ENCODE results near the gene HES3. TPM values are rescaled to one million over a fixed set of nuclear protein-coding genes. Genes with fewer than 3 reads are reported as not detected.

Gene HES3
- polyA plus RNA-seq, 1 donor = not detected

DNA sequence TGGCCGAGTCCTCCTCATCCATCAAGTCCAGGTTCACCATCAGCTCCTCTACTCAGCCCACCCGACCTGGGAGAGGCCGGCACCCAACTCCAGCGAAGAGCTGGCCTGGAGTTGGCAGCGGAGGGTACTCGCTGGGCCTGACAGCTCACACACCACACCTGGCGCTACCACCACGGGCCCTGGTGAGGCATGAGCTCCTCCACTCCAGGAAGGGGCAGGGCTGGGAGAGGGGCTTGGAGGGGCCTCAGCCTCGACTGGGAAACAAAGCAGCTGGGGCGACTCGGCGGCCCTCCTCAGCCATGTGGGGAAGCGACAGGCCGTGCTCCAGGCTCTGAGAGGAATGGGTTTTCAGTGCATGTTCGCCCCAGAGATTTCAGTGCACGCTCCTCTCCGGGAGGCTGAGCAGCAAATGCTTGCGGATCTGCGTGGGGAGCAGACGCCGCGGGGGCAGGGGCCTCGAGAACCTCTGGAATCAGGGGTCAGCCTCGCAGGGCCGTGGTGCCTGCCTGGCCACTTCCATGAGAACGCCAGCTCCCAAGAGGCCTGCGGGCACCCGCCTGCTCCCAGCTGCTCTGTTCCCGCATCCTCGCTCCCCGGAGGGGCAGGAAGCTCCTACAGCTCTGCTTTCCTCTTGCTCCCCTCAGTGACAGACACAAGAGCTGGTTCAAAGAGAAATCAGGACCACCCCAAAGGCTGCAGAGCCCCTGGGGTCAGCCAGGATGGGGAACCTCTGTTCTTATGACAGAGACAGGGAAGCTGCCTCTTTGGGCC is 35.8 kb downstream of the HES3 start:
- DNase-seq = no peak

DNA sequence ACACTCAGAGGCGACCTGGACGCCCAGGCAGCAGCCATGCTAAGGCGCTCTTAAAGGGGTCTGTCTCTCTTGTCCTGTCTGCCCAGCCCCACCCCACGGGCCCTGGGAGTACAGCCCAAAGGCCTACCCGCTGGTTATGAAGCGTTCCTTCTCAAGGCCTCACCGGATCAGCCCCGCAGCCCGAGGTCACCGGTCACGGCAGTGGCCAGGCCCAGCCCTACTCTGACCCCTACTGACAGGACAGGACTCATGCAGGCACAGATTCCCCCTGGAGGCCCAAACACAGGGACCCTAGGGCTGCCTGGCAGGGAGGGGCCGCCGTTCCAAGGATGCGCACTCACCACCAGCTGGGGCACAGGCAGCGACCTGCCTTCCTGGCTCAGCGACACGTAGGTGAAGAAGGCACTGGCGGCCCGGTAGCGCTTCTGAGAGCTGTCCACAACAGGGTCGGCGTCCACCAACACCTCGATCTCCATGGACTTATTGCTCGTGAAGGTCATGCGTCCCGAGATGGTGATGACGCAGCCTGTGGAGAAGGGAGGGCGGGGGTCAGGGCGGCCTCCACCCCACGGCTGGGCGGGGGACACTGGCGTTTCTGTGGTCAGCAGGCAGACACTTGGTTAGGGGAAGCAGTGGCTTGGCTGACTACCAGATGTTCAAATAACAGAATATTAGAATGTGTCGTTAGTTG is 36.9 kb downstream of the HES3 start:
- DNase-seq = no peak

DNA sequence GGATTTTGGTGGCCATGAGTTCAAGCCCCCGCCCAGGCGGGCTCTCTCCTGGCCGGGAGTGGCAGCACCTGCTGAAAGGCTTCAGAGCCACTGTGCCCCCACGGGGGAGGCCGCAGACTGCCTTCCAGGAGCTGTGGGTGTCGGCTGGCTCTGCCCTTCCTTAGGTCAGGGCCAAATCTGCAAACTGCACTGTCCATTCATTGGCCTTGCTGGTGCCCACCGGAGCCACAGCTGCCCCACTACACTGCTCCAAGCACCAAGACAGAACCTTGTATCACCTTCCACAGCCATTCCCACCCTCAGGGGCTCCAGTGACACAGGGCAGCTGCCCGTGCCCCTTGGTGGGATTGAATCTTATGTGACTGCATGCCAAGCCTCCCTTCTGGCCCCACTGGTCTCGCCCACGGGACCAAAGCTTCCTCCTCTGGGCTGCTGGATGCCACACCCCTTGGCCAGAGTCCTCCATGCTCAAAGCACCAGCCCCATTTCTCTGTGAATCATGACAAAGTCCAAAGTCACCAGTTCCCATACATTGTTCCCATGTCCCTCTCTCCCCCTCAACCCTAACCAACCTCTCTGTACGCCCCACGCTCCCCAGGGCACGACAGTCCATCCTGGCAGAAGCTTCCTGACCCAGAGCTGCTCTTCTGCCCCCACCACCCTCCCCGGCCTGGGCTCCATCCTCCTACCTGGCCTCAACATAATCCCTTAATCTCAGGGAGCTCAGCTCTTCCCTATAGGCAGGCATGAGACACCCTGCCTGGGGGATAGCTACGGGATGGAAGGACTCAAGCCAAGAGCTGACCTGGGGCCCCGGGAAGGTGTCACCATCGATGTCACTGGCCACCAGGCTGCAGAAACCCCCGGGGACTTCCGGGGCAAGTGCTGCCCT is 37.8 kb downstream of the HES3 start:
- DNase-seq = no peak

DNA sequence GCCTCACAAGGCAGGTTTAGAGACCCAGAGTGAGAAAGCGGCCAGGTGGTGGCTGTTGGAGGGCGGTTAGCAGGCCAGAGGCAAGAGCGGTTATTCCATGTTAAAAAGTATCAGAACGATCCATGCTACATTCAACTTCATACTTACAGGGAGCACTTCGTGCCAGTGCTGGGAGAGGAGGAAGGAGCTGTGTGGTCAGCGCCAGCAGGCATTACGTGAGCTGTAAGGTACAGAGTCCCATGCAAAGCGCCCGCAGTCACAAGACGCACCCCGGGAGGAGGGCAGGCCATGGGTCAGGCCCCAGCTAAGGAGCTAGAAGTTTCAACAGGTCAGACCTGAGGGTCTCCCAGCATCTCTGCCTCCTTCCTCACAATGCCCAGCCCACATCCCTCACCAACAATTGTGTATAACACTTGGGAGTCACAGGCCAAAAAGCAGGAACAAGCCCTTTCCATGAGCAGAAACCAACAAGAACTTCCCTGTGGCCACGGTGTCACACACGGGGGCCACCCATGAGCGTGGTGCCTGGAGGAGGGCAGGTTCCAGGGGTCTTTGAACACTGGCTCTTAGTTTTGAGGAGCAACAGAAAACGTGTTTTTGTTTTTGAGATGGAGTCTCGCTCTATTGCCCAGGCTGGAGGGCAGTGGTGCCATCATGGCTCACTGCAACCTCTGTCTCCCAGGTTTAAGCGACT is 38.7 kb downstream of the HES3 start:
- no peak for DNase-seq

DNA sequence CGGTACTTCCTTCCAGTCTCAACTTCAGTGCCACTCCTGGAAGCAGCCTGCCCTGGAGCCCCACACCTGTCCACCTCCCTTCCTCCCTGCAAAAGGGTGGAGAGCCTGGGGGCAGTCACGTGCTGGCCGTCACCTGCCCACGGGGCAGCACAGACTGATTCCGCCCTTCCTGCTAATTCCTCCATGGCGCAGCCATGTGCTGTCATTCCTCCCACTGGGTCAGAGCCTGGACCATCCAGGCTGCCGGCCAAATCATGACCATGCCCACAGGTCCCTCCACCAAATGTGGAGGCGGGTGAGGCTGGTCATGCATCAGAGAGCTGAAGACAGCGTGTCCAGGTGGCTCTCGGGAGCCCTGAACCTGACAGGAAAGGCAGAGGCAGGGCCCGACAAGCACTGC is 41.4 kb downstream of the HES3 start:
- no peak for DNase-seq

DNA sequence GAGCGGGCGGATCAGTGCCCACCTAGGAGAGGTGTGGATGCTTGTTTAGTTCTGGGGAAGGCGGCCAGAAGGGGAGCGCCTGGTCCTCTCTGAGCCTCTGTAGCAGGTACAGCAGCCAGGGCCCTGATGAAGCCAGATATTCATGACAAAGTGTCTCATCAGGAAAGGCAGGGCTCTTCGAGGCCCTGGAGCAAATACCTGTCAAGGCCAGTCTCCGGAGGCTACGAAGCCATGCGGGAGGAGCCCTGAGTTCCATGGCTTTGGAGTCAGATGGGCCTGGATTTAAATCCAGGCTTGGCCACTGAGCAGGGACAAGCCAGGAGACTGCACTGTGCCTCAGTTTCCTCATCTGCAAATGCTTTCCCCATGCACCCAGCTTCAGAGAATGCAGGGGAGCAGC is 42.3 kb downstream of the HES3 start:
- no peak for DNase-seq

DNA sequence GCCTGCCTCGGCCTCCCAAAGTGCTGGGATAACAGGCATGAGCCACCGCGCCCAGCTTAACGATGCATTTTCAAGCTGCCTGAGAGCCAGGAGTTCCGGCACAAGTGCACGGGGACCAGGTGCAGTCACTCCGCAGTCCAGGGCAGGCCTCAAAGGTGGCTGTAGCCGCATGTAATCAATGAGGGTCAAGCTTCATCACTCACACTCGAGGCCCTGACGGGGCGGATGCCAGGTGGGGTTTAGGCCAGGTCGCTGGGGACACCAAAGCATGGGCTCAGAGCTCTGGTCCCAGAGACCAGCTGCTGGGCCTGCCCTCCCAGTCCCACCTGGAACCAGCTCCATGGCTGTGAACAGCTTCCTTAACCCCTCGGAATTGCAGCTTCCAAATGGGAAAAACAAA is 43.0 kb downstream of the HES3 start:
- no peak for DNase-seq

DNA sequence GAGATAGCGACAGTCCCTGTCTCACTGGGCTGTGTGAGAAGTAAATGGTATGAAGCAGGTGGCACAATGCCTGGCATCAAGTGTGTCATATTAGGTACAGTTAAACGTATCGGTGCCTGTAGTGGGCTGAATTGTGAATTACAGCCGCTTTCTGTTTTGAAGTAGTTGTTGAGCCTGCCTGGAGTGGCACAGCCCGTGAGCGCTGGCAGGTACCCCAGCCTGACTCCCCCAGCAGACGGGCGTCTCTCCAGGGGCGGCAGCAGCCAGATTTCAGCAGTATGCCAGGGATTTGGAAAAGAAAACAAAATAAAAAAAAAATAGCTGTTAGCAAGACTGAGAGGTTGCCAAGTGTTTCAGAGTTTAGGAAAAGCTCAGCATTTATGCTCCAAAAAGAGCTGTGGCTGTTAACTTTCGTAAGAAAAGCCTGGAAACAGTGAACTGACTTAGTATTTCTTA is 43.5 kb downstream of the HES3 start:
- DNase-seq = no peak

DNA sequence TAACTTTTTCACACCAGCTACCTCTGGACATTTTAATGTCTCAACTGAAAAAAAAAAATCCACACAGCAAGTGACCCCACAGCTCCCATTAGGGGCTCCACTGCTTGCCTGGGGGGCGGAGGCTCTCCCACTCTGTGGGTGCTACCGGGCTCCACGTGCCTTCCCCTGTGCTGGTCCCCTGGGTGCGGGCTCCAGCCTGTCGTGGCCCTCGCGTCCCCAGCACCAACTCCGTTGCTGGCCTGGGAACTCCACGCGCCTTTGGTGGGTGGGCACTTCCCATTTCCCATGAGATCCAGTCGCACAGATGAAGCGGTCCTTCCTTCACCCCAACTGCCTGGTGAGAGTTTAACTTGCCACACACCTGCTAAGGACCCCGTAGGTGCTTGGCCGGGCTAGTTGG is 44.0 kb downstream of the HES3 start:
- no peak for DNase-seq

DNA sequence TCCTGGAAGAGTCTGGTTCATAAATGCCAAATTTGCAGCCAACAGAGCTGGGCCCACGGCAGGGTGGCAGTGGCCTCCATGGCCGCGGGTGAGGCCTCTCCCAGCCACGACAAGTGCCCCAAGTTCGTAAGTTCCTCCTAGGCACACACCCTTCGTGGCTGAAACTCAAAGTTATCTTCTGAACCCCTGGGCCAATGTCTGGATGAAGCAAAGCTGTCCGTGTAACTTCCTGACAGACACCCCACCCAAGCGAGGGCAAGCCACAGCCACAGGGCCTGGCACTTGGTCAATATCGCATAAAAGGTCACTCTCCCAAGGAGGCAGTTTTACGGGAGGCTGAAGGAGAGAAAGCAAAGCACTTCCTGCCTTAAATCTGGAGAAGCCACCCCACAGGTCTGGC is 44.7 kb downstream of the HES3 start:
- DNase-seq = no peak

DNA sequence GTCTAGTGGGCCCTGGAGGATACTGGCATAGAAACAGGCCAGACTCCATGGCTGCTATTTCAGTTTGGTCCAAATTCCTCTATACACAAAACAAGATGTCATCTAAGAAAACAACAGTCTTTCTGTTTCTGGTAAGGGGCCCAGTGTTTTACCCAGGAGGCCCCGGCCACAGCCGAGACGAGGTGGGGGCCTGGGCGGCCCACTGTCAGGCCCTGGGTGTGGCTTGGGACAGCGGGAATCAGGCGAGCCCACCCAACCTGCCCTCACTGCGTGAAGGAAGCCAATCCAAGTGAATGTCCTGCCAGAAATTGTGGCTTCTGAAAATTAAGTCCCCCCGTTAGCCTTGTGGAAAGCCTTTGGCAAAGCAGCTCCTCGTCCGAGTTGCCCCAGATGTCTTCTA is 48.1 kb downstream of the HES3 start:
- DNase-seq = no peak

DNA sequence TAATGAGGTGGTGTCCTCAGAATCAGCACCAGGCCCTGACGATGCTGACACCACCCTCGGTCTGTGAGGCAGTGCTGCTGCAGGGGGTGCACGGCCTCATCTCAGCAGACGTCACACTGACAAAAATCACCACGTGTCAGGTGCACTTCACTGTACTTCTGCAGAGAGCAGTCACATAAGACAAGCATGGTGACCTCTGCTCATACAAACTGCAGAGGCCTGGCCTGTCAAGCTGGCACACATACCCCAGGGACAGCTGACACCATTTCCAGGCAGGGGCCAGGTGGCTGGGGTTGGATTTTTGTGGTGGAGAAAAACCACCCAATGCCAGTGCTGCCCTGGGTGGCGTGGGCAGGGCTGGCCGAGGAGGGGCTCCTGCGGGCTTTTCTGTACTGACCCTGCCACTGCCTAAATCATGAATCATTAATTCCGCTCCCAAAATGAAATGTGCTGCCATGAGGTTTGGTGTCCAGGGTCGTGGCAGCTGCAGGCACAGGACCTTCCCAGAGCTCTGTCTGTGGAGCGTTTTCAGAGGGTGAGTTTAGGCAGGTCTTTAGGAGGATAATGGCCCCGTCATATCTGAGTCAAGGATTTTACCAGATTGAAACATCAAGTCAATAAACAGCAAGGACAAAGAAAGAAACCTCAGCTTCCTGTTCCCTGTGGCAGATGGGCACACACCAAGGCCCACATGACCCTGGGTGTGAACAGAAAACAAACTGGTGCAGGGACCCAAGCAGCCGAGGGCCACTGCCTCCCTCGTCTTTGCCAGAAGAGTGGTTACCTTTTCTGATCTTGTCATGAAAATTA is 50.3 kb downstream of the HES3 start:
- no peak for DNase-seq

DNA sequence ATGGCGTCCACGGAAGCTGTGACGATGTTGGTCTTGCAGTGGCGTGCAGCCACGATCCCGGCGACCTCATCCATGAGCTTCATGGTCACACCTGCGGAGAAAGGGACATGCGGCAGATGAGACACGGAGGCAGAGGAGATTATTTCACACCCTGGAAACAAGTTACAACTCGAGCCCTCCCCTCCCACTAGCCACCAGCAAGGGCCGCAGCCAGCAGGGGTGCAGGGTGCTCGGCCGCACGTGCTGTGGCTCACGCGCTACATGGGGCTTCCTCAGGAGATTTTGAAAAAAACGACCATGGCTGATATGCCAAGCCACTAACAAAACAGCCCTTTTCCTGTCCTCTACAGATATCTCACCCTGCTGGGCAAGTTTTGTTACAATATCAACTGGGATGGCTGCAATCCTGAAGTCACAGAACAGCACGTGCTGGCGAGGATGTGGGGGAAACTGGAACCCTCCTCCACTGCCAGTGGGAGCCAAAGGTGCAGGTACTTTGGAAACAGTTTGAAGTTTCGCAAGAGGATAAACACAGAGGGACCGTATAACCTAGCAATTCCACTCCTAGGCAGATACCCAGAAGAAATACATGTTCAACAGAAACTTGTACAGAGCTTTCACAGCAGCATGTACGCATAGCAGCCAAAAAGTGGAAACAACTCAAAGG is 51.0 kb downstream of the HES3 start:
- DNase-seq = no peak

Other genes with a start within 250 kb of the HES3 start
- 3.5 TPM for gene KCNAB2, start 198.3 kb upstream of the HES3 start, polyA plus RNA-seq (ENCODE audit: insufficient read length)
- gene CHD5, start 63.9 kb upstream of the HES3 start, polyA plus RNA-seq (ENCODE audit: insufficient read length) = 0.28 TPM
- gene RPL22, start 44.6 kb upstream of the HES3 start, polyA plus RNA-seq (ENCODE audit: insufficient read length) = 542 TPM
- gene RNF207, start 38.1 kb upstream of the HES3 start, polyA plus RNA-seq (ENCODE audit: insufficient read length) = 40.6 TPM
- 64.4 TPM for gene ICMT, start 8.2 kb upstream of the HES3 start, polyA plus RNA-seq (ENCODE audit: insufficient read length)
- gene GPR153, start 16.9 kb downstream of the HES3 start, polyA plus RNA-seq (ENCODE audit: insufficient read length) = 5.8 TPM
- 28.1 TPM for gene ACOT7, start 149.6 kb downstream of the HES3 start, polyA plus RNA-seq (ENCODE audit: insufficient read length)
- 0.78 TPM for gene HES2, start 175.7 kb downstream of the HES3 start, polyA plus RNA-seq (ENCODE audit: insufficient read length)
- 12.2 TPM for gene ESPN, start 180.6 kb downstream of the HES3 start, polyA plus RNA-seq (ENCODE audit: insufficient read length)
- 17.4 TPM for gene TNFRSF25, start 222.0 kb downstream of the HES3 start, polyA plus RNA-seq (ENCODE audit: insufficient read length)
- gene PLEKHG5, start 247.5 kb downstream of the HES3 start, polyA plus RNA-seq (ENCODE audit: insufficient read length) = 15.9 TPM